NCI-H2227 (cell line): ENCODE results near the gene RPS28.
"Not testable (repeated sequence)": the region's sequence is repeated elsewhere in the genome, so short reads cannot be mapped to it uniquely, and the experiment has no call there.

Experiments
- DNase-seq: peaks from one replicate; lab custom pipeline; 2025; ENCODE audit not compliant: unreplicated experiment; lab: John Stamatoyannopoulos, UW

Gene RPS28

DNA sequence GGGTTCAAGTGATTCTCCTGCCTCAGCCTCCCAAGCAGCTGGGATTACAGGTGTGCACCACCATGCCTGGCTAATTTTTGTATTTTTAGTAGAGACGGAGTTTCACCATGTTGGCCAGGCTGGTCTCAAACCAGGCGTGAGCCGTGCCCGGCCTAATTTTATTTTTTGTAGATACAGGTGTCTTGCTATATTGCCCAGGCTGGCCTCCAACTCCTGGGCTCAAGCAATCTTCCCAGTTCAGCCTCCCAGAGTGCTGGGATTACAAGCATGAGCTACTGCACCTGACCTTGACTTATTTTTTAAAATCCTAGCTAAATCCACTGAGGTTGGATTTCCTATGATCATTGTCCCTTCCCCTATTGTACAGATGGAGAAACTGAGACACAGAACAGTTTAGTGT is 20.2 kb downstream of the RPS28 start:
- DNase-seq = not testable (repeated sequence)

DNA sequence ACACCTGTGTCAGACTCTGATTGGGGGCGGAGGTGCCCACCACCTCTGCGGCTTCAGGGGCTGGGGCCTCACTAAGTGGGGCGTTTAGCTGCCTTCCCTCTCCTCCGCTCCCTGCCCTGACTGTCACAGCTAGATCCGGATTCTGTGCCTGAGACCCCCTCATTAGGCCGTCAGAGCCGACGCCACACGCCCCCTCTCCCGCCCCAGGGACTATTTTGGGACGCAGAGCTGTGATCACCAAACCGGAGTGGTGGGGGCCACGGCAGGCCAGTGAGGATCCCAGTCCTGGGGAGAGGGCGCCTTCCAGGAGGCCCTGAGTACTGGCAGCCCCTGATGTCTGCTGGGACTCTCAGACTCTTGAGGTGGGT is 21.0 kb downstream of the RPS28 start:
- DNase-seq = no peak

DNA sequence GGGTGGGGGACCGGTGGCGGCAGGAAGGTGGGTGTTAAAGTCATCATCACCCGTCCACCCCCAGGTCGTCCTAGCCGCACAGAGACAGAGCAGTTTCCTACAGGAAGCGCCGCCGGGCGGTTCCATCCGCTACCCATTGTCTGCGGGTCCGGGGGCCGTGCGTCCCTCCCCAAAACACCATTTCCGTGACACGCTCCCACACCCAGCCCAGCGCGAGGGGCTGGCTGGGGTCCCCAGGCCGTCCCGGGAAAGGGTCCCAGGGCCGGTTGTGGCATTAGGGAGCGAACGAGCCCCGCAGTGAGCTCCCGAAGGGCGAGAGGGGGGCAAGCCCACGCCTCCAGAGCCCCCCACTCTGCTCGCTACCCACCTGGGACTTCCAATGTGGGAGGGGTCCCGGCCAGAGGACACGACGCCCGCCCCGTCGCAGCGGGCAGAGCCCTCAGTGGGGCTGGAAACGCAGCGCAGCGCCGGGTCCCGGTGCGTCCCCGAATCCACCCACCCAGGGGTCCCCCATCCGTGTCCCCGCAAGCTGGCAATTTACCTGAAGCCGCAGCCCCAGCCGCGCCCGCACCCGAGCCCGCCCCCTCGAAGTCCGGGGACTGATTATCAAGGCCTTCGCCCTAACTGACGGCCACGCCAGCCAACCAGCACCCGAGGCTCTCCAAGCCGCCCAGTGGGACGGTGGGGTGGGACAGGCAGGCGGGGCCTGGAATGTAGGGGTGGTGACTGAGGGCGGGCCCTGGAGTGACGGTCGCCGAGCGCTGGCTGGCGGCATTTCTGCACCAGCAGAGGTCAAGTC is 21.6 kb downstream of the RPS28 start, which contains the start of gene KANK3:
Gene KANK3, minus strand, starts transcription at position 579 of the 799 bp plus-strand sequence. CDS start 5,434 bp downstream, outside the sequence.
- DNase-seq = peak; percentile 93

DNA sequence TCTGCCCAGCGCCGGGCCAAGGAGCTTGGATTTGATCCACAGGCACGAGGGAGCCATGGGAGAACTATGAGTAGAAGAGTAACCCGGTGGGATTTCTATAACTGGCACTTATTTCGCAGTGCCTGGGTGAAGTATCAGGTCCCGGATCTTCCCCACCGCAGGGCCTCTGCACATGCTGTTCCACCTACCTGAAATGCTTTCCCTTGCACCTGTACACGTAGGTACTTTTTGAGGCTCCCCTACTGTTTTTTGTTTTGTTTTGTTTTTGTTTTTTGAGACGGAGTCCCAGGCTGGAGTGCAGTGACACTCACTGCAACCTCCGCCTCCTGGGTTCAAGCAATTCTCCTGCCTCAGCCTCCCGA is 22.2 kb downstream of the RPS28 start:
- DNase-seq = no peak

DNA sequence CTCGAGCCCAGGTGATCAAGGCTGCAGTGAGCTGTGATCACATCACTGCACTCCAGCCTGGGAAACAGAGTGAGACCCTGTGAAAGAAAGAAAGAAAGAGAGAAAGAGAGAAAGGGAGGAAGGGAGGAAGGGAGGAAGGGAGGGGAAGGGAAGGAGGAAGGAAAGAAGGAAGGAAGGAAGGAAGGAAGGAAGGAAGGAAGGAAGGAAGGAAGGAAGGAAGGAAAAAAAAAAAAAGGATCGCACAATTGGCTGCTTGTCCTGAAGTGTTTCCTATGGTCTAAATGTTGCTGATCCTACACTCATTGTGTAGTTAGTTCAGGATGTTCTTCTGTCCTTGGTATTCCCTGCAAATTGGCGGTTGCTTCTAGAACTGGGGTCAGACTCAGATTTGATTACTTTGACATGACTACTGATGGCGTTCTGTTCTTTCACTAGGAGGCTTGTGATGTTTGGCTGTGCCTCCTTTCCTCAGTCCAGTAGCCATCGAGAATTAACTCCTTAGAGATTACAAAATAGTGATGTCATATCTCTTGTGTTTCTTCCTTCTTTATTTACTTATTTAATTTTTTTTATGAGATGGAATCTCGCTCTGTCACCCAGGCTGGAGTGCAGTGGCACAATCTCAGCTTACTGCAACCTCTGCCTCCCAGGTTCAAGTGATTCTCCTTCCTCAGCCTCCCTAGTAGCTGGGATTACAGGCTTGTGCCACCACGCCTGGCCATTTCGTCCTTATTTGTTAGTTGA is 28.5 kb downstream of the RPS28 start:
- not testable (repeated sequence) for DNase-seq

DNA sequence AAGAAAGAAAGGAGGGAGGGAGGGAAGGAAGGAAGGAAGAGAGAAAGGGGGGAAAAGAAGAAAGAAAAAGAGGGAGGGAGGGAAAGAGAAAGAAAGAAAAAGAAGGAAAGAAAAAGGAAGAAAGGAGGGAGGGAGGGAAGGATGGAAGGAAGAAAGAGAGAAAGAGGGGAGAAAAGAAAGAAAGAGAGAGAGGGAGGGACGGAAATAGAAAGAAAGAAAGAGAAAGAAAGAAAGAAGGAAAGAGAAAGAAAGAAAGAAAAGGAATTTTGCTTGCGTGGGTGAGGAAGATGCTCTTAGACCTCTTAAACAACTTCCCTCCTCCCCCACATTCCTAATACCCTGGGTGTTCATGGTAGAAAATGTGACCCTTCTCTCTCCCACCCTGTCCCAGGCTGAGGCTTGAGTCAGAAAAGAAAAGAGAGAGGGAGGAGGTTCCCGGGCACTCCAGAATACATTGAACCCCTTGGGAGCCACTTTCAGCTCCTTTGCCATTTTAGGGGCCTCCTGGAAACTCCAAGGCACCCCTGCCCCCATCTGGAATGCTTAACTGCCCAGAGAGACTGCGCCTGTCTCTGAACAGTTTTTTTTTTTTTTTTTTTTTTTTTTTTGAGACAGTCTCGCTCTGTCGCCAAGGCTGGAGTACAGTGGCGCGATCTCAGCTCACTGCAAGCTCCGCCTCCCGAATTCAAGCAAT is 31.0 kb downstream of the RPS28 start:
- no peak for DNase-seq

DNA sequence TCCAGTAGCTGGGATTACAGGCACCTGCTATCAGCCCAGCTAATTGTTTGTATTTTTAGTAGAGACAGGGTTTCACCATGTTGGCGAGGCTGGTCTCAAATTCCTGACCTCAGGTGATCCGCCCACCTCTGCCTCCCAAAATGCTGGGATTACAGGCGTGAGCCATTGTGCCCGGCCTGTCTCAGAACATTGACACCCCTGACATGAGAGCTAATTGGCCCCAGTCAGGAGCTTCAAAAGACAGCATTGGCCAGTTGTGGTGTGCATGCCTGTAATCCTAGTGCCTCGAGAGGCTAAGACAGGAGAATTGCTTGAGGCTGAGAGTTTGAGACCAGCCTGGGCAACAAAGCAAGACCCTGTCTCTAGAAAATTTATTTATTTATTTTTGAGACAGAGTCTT is 31.5 kb downstream of the RPS28 start:
- not testable (repeated sequence) for DNase-seq

DNA sequence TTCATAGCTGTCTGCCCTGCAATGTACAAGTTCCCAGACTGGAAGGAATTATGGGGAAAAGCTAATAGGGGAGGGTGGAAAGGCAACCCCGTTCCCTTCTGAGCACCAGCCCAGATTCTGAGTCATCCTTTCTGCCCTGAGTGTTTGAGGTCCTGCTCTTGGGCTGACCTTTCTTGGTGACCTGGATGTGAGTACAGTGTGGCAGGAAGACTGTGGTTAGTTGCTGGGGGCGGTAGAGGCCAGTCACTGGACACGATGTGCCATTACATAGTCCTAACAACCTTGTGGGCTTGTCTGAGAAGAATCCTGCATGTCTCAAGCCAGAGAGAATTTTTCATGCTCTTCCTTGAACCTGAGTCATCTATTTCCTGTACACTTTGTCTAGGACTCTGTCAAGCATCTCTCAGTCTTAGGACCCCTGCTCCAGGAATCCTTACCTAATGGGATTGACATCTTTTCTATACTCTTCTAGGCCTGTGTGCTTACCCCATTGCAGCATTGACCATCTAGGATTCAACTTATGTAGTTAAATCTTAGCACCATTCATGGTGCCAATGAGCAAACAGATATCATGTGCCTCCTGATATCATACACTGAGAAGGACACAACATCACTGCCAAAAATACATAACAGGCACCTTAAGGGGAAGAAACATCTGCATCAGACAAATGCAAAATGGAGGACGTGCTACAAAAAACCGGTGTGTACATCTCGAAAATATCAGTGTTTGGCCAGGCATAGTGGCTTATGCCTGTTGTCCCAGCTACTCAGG is 34.5 kb downstream of the RPS28 start:
- no peak for DNase-seq

DNA sequence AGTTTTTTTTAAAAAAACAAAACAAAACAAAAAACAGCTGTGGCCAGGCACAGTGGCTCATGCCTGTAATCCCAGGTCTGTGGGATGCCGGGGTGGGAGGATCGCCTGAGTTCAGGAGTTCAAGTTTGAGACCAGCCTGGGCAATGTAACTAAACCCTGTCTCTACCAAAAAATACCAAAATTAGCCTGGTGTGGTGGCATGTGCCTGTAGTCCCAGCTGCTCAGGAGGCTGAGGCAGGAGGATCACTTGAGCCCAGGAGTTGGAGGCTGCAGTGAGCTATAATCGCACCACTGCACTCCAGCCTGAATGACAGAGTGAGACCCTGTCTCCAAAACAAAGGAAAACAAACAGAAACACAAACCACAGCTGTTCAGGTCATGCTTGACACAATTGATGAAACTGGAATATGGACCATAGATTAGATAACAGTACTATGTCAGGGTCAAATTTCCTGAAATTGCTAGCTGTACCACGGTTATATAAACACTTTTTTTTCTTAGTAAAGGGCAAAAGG is 35.8 kb downstream of the RPS28 start:
- DNase-seq = no peak

DNA sequence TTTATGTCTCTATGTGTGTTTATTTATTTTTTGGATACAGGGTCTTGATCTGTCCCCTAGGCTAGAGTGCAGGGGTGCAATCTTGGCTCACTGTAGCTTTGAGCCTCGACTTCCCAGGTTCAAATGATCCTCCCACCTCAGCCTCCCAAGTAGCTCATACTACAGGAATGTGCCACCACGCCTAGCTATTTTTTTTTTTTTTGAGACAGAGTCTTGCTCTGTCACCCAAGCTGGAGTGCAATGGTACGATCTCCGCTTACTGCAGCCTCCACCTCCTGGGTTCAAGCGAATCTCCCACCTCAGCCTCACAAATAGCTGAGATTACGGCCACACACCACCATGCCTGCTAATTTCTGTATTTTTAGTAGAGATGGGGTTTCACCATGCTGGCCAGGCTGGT is 37.7 kb downstream of the RPS28 start:
- DNase-seq = no peak

DNA sequence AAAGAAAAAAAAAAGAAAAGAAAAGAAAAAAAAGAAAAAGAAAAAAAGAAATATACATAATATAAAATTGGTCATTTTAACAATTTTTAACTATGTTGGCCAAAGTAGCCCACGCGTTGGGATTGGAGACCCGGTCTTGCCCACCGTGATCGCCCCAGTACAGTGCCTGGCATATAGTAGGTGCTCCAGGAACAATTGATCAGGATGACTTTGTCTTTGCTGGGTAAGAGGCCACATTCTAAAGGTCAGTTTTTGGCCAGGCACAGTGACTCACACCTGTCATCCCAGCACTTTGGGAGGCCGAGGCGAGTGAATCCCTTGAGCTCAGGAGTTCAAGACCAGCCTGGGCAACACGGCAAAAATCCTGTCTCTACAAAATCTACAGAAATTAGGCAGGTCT is 38.9 kb downstream of the RPS28 start:
- DNase-seq = no peak

DNA sequence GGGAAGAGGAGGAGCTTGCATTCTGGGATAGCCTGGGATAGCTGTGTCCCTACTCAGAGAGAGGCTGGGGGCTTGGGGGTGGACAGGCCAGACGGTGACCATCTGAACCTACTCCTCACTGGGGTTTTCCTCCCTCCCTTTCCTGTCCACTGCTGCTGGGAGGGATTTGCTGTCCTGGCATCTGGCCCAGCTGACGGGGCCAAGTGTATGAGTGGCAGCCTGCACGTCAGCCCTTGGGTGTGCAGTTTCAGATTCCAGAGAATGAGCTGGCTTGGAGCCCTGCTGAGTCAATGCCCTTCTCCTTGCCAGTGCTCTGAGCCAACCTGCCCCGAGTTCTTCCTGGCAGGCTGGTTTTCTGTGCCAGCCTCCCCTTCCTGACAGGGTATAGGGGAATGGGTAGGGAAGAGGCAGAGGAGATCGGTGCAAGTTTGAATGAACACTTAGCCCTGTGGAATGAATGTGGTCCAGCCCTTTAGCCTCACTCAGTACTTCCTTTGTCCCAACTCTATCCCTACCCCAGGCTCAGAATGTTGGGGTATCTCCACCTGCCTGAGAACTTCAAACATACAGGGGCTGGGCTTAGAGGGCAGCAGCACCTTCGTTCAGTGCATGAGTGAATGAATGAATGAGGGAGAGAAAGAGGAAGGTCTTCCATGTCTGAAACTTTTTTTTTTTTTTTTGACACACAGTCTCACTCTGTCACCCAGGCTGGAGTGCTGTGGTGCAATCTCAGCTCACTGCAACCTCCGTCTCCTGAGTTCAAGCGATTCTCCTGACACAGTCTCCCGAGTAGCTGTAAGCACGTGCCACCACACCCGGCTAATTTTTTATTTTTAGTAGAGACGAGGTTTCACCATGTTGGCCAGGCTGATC is 40.9 kb downstream of the RPS28 start:
- peak; percentile 9 for DNase-seq

DNA sequence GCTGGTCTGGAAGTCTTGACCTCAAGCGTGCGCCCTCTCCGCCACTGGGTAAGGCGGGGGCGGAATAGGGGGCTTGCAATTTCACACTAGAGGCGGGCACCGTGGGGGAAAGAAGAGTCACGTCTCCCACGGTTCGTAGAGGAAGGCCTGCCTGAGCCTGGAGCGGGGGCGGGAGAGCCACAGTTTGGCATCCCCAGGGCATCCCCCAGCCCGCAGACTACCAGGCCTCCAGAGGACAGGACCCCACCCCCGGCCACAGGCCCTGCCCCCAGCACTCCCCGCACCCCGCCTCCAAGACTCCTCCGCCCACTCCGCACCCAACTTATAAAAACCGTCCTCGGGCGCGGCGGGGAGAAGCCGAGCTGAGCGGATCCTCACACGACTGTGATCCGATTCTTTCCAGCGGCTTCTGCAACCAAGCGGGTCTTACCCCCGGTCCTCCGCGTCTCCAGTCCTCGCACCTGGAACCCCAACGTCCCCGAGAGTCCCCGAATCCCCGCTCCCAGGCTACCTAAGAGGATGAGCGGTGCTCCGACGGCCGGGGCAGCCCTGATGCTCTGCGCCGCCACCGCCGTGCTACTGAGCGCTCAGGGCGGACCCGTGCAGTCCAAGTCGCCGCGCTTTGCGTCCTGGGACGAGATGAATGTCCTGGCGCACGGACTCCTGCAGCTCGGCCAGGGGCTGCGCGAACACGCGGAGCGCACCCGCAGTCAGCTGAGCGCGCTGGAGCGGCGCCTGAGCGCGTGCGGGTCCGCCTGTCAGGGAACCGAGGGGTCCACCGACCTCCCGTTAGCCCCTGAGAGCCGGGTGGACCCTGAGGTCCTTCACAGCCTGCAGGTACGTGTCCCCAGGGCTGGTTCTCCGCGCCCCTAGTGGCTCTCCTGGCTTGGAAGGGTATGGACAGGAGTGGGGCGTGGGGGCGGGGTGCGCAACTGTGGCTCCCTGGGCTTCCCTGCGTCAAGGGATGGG is 42.8 kb downstream of the RPS28 start, which contains the start of gene ANGPTL4:
Gene ANGPTL4, plus strand, starts transcription at position 353 of the 969 bp plus-strand sequence. Its CDS starts 167 bp downstream, at position 520.
- DNase-seq = peak; percentile 70

DNA sequence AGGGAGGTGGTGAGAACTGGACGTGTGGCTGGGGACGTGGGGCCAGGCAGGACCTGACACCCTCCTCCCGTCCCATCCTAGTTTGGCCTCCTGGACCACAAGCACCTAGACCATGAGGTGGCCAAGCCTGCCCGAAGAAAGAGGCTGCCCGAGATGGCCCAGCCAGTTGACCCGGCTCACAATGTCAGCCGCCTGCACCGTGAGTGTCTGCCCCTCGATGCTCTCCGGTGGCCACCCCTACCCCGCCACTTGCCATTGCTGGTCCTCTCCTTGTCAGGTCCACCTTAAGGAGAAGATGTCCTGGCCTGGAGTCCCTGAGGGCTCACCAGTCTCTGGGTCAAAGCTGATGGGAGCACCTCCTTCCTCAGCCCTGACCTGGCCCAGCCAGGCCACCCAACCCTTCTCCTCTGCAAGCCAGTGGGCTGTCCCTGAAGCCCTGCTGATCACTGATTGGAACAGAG is 44.9 kb downstream of the RPS28 start:
- DNase-seq = no peak

DNA sequence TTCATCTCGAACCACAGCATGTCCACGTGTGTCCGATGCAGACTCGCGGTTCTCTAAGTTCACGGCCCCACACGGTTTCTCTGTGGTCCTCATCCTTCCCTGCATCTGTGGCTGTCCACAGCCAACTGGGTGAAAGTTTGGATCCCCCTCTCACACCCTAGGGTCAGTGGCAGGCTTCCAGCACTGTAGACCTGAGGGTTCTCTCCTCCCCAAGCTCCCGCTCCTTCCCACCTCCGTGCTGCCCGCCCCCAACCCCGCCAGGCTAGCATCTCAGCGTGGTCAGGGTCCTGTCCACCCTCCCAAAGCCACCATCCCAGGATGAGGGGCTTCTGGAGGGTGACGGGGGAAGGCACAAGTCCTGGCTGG is 45.6 kb downstream of the RPS28 start:
- DNase-seq = no peak

DNA sequence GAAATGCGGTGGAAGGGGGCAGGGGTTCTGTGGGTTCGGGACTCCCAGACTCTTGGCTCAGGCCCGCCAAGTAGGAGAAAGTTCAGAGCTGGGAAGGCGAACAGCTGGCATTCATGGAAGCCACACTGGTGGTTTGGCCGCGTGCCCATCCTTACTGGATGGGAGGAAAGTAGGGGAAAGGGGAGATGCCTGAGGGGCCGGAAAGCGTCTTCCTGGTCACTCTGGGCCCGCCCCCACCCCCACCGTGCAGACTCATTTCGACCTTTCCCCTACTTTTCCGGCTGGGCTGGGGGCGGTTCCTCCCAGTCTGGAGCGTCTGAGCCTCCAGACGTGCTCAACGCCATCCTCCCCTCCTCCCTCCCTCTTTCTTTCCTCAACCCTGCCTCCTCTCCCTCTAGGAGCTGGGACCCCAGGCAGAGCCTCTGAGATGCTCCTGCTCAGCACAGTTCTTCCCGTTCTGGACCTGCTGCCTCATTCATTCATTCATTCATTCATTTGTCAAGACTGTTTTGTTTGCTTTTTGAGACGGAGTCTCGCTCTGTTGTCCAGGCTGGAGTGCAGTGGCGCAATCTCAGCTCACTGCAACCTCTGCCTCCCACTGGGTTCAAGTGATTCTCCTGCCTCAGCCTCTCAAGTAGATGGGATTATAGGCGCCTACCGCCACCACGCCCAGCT is 46.2 kb downstream of the RPS28 start:
- DNase-seq = peak; percentile 52

DNA sequence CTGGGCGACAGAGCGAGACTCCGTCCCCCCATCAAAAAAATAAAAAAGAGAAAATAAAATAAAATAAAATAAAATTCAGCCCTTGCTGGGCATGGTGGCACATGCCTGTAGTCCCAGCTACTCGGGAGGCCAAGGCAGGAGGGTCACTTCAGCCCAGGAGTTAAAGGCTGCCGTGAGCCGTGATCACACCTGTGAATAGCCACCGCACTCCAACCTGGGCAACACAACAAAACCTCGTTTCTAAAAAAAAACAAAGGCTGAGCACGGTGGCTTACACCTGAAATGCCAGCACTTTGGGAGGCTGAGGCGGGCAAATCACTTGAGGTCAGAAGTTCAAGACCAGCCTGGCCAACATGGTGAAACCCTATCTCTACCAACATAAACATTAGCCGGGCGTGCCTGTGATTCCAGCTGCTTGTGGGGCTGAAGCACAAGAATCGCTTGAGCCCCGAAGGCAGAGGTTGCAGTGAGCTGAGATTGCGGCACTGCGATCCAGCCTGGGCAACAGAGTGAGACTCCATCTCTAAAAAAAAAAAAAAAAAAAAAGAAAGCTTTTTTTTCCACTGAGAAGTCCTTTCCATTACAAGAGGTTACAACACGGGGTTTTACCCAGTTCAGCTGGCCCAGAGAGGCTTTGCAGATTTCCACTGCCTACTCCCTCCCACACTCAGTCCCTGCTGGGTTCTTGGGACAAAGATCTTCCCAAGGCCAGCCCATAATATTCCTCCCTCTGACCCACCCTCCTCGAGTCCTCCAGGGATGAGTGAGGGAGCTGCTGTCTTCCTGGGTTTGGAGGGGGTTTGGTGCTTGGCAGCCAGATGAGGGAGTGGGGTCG is 49.1 kb downstream of the RPS28 start:
- no peak for DNase-seq
